PC-9 (cell line): ENCODE results near the gene PITPNC1.

Experiments
- CTCF ChIP-seq: fragments of 200-600 bp; sonication (generic); conservative IDR thresholded peaks from 2 replicates; pipeline ENCODE4 v1.6.1; 2017; ENCODE audit warnings: mixed run types, antibody characterized with exemption, mild to moderate bottlenecking, moderate library complexity
- EZH2 ChIP-seq: fragments of 200-600 bp; sonication (generic); IDR thresholded peaks from 2 replicates; pipeline ENCODE4 v1.8.0; 2017; ENCODE audit warnings: antibody characterized with exemption, low read depth

GRCh38 chr17:67506966-67507365 is 129.9 kb downstream of the PITPNC1 start:
- TF ChIP-seq CTCF (no peak), EZH2 (no peak)
